Measurements from ENCODE around the gene PPM1J. TPM values are rescaled to one million over a fixed set of nuclear protein-coding genes. Genes with fewer than 3 reads are reported as not detected.

PPM1J gene
- total RNA-seq, 1 donor from 2014 or later: 1.6 TPM

DNA sequence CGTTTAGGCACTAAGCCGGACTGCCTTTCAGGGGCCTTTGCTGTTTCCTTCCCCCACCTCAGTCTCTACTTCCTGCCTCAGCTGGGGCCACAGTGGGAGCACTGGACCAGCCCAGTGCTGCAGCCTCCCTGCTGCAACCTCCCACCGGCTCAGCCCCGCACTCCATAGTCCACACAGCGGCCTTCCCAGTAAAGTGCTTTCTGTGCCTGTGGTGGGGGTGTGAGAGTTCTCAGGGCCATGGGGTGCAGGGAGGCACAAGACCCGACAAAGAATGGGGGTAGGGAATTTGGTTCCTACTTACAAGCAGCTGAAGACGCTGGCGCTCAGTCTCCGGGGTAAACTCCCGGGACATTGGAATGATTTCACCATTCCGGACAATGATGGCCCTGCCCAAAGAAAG is 3.5 kb downstream of the PPM1J start:
- TF ChIP-seq, protein P1, sequence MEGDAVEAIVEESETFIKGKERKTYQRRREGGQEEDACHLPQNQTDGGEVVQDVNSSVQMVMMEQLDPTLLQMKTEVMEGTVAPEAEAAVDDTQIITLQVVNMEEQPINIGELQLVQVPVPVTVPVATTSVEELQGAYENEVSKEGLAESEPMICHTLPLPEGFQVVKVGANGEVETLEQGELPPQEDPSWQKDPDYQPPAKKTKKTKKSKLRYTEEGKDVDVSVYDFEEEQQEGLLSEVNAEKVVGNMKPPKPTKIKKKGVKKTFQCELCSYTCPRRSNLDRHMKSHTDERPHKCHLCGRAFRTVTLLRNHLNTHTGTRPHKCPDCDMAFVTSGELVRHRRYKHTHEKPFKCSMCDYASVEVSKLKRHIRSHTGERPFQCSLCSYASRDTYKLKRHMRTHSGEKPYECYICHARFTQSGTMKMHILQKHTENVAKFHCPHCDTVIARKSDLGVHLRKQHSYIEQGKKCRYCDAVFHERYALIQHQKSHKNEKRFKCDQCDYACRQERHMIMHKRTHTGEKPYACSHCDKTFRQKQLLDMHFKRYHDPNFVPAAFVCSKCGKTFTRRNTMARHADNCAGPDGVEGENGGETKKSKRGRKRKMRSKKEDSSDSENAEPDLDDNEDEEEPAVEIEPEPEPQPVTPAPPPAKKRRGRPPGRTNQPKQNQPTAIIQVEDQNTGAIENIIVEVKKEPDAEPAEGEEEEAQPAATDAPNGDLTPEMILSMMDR (IDR thresholded peaks at IDR 0.05; ENCODE audit: unreplicated experiment): no peak
- Mint-ChIP-seq H3K36me3 (ENCODE audit: low read depth, unreplicated experiment) (peaks cover 15% of the 10 kb centered on the region), H3K27ac (ENCODE audit: unreplicated experiment) (no peak overlapping the region), H3K9me3 (ENCODE audit: unreplicated experiment) (no peaks in the 10 kb centered on the region), H3K27me3 (ENCODE audit: unreplicated experiment) (peaks cover 27% of the 10 kb centered on the region), H3K4me3 (ENCODE audit: unreplicated experiment) (no peak overlapping the region), H3K4me1 (ENCODE audit: unreplicated experiment) (peaks cover 23% of the 10 kb centered on the region)
- DNase-seq (ENCODE audit: low spot score): no peak

GRCh38 chr1:112711041-112711440 is 4.1 kb downstream of the PPM1J start:
- DNase-seq (ENCODE audit: low spot score): peak; percentile 47
- H3K27me3 Mint-ChIP-seq (ENCODE audit: unreplicated experiment): peaks cover 30% of the 10 kb centered on the region

GRCh38 chr1:112710586-112710985 is 4.5 kb downstream of the PPM1J start:
- peak overlapping the region; percentile 42 for H3K27ac Mint-ChIP-seq (ENCODE audit: unreplicated experiment)
- TF ChIP-seq, protein P1 (IDR thresholded peaks at IDR 0.05; ENCODE audit: unreplicated experiment): no peak
- H3K4me1 Mint-ChIP-seq (ENCODE audit: unreplicated experiment): peaks cover 27% of the 10 kb centered on the region
- peak overlapping the region; percentile 44 for H3K4me3 Mint-ChIP-seq (ENCODE audit: unreplicated experiment)
- H3K9me3 Mint-ChIP-seq (ENCODE audit: unreplicated experiment): no peaks in the 10 kb centered on the region
- peaks cover 28% of the 10 kb centered on the region for H3K27me3 Mint-ChIP-seq (ENCODE audit: unreplicated experiment)
- peaks cover 15% of the 10 kb centered on the region for H3K36me3 Mint-ChIP-seq (ENCODE audit: low read depth, unreplicated experiment)
- DNase-seq (ENCODE audit: low spot score): no peak

More at GRCh38 chr1:112711041-112711440, 4.1 kb downstream of the PPM1J start:
- Mint-ChIP-seq H3K4me3 (ENCODE audit: unreplicated experiment) (peak overlapping the region; percentile 44), H3K4me1 (ENCODE audit: unreplicated experiment) (peaks cover 26% of the 10 kb centered on the region), H3K27ac (ENCODE audit: unreplicated experiment) (peak overlapping the region; percentile 18), H3K9me3 (ENCODE audit: unreplicated experiment) (no peaks in the 10 kb centered on the region), H3K36me3 (ENCODE audit: low read depth, unreplicated experiment) (peaks cover 18% of the 10 kb centered on the region)
- TF ChIP-seq, protein P1 (IDR thresholded peaks at IDR 0.05; ENCODE audit: unreplicated experiment): no peak

GRCh38 chr1:112710159-112710558 is 5.0 kb downstream of the PPM1J start:
- DNase-seq (ENCODE audit: low spot score): no peak
- TF ChIP-seq, protein P1 (IDR thresholded peaks at IDR 0.05; ENCODE audit: unreplicated experiment): no peak
- H3K4me3 Mint-ChIP-seq (ENCODE audit: unreplicated experiment): no peak overlapping the region
- H3K4me1 Mint-ChIP-seq (ENCODE audit: unreplicated experiment): peaks cover 31% of the 10 kb centered on the region
- H3K36me3 Mint-ChIP-seq (ENCODE audit: low read depth, unreplicated experiment): peaks cover 18% of the 10 kb centered on the region
- peaks cover 27% of the 10 kb centered on the region for H3K27me3 Mint-ChIP-seq (ENCODE audit: unreplicated experiment)
- H3K9me3 Mint-ChIP-seq (ENCODE audit: unreplicated experiment): no peaks in the 10 kb centered on the region
- H3K27ac Mint-ChIP-seq (ENCODE audit: unreplicated experiment): no peak overlapping the region

- H3K36me3 Mint-ChIP-seq (ENCODE audit: low read depth, unreplicated experiment): peaks cover 18% of the 10 kb centered on the region
- no peaks in the 10 kb centered on the region for H3K9me3 Mint-ChIP-seq (ENCODE audit: unreplicated experiment)
- peaks cover 41% of the 10 kb centered on the region for H3K4me1 Mint-ChIP-seq (ENCODE audit: unreplicated experiment)
- TF ChIP-seq, protein P1 (IDR thresholded peaks at IDR 0.05; ENCODE audit: unreplicated experiment): no peak
- H3K27me3 Mint-ChIP-seq (ENCODE audit: unreplicated experiment): peaks cover 31% of the 10 kb centered on the region
- peak overlapping the region; percentile 95 for H3K4me3 Mint-ChIP-seq (ENCODE audit: unreplicated experiment)
- no peak for DNase-seq (ENCODE audit: low spot score)
- no peak overlapping the region for H3K27ac Mint-ChIP-seq (ENCODE audit: unreplicated experiment)
Observed at GRCh38 chr1:112708489-112708888, 6.6 kb downstream of the PPM1J start.

All from endothelial cell (in vitro differentiated cells).